ENCODE data around the gene SMKR1. TPM values are rescaled to one million over a fixed set of nuclear protein-coding genes. Genes with fewer than 3 reads are reported as not detected.

SMKR1 gene
- total RNA-seq, 2 experiments from 2014 or later: 1.6 to 2.2 TPM

DNA sequence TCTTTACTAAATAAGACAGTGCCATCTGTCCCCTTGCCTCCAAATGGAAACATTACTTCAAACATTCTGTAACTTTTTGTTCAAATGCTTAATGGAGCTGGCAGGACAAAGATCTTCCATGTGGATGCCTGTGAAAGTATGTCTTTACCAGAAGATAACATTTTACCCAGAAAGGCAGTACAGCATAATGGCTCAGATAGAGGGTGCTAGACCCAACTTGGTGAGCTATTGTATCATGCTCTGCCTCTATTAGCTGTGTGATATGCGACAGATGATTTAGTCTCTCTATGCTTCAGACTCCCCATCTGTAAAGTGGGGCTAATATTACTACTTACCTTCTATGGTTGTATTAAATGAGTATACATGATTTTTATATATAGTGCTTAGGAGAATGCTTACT, 8.8 kb upstream of the SMKR1 start:
- CTCF ChIA-PET: interaction anchor here (1.4 kb wide), 2 partner anchors 126 to 154 kb away, joined by 3 to 4 read pairs; no protein-coding TSS in a partner anchor
- POLR2A ChIA-PET: no interaction called here
- Mint-ChIP-seq H3K27ac (peak overlapping the region; percentile 72), H3K4me1 (peaks cover 50% of the 10 kb centered on the region), H3K9me3 (no peaks in the 10 kb centered on the region), H3K36me3 (ENCODE audit: low read depth) (peaks cover 23% of the 10 kb centered on the region), H3K27me3 (no peaks in the 10 kb centered on the region), H3K4me3 (no peak overlapping the region)
- DNase-seq: no peak

GRCh38 chr7:129494041-129494440, 8.3 kb upstream of the SMKR1 start:
- POLR2A ChIA-PET: no interaction called here
- Mint-ChIP-seq H3K4me3 (no peak overlapping the region), H3K27ac (peak overlapping the region; percentile 72), H3K4me1 (peaks cover 53% of the 10 kb centered on the region), H3K9me3 (no peaks in the 10 kb centered on the region), H3K27me3 (no peaks in the 10 kb centered on the region), H3K36me3 (ENCODE audit: low read depth) (peaks cover 19% of the 10 kb centered on the region)
- CTCF ChIA-PET: interaction anchor here (0.9 to 1.4 kb wide), 3 partner anchors 60 to 154 kb away, joined by 3 to 4 read pairs (median 3); partner anchors contain the start of gene STRIP2
- DNase-seq: peak; percentile 33

- no peaks in the 10 kb centered on the region for H3K9me3 Mint-ChIP-seq
- peaks cover 63% of the 10 kb centered on the region for H3K4me1 Mint-ChIP-seq
- ChIA-PET POLR2A (no interaction called here), CTCF (interaction anchor here (1.5 kb wide), 1 partner anchor 128 kb away, joined by 4 read pairs; no protein-coding TSS in a partner anchor)
- no peak overlapping the region for H3K4me3 Mint-ChIP-seq
- no peaks in the 10 kb centered on the region for H3K27me3 Mint-ChIP-seq
- peak; percentile 24 for DNase-seq
- peaks cover 9% of the 10 kb centered on the region for H3K36me3 Mint-ChIP-seq (ENCODE audit: low read depth)
- peak overlapping the region; percentile 52 for H3K27ac Mint-ChIP-seq
Observed at GRCh38 chr7:129495987-129496386, 6.3 kb upstream of the SMKR1 start.

- Mint-ChIP-seq H3K27ac (peak overlapping the region; percentile 48), H3K4me1 (peaks cover 68% of the 10 kb centered on the region), H3K27me3 (no peaks in the 10 kb centered on the region), H3K36me3 (ENCODE audit: low read depth) (peaks cover 4% of the 10 kb centered on the region), H3K9me3 (no peaks in the 10 kb centered on the region), H3K4me3 (no peak overlapping the region)
- no peak for DNase-seq
- ChIA-PET CTCF (interaction anchor here (1.5 kb wide), 1 partner anchor 129 kb away, joined by 4 read pairs; no protein-coding TSS in a partner anchor), POLR2A (no interaction called here)
Observed at GRCh38 chr7:129496653-129497052, 5.7 kb upstream of the SMKR1 start.

DNA sequence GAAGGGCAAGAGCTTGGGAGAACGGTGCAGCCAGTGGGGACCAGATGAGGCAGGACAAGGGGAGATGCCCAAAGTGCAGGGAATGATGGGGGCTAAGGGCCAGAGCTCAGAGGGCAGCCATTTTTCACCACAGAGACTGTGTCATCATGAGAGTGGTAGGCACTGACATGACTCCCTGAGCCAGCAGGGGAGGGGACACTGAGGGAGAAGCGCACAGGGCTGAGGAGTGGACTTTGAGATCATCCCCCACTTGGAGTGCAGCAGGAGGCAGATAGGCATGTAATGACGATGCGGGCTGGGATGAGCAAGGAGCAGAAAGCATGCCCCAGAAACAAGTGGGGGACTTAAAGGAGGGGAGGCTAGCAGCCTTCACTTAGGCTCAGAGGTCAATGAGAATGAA, 5.2 kb upstream of the SMKR1 start:
- Mint-ChIP-seq H3K9me3 (no peaks in the 10 kb centered on the region), H3K4me1 (peaks cover 69% of the 10 kb centered on the region), H3K36me3 (ENCODE audit: low read depth) (peaks cover 3% of the 10 kb centered on the region), H3K27ac (peak overlapping the region; percentile 48), H3K4me3 (no peak overlapping the region), H3K27me3 (no peaks in the 10 kb centered on the region)
- ChIA-PET CTCF (interaction anchor here (1.5 kb wide), 1 partner anchor 129 kb away, joined by 4 read pairs; no protein-coding TSS in a partner anchor), POLR2A (no interaction called here)
- no peak for DNase-seq

DNA sequence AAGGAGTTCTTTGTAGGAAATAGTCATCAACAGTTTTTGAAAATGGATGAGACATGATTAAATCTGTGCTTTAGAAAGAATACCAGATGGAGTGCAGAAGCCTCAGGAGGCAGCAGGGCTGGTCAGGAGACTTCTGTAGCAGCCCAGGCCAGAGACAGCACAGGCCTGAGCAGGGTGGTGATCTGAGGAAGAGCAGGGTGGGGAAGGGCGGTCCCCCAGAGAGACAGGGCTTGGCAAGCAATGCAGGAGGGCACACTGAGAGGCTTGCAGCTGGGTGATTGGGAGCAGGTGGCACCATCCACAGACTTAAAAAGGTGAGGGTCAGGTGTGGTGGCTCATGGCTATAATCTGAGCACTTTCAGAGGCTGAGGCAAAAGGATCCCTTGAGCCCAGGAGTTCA, 4.3 kb upstream of the SMKR1 start:
- CTCF ChIA-PET: interaction anchor here (1.1 kb wide), 1 partner anchor 25 kb away, joined by 3 read pairs; no protein-coding TSS in a partner anchor
- H3K36me3 Mint-ChIP-seq (ENCODE audit: low read depth): no peaks in the 10 kb centered on the region
- no peaks in the 10 kb centered on the region for H3K27me3 Mint-ChIP-seq
- H3K4me1 Mint-ChIP-seq: peaks cover 61% of the 10 kb centered on the region
- H3K4me3 Mint-ChIP-seq: no peak overlapping the region
- peak overlapping the region; percentile 48 for H3K27ac Mint-ChIP-seq
- DNase-seq: no peak
- POLR2A ChIA-PET: no interaction called here
- no peaks in the 10 kb centered on the region for H3K9me3 Mint-ChIP-seq

GRCh38 chr7:129499999-129500398, 2.3 kb upstream of the SMKR1 start:
- ChIA-PET POLR2A (interaction anchor here (0.7 to 1.0 kb wide), 2 partner anchors 66 to 132 kb away, joined by 3 read pairs; partner anchors contain the start of gene STRIP2), CTCF (interaction anchor here (2.6 kb wide), 1 partner anchor 132 kb away, joined by 11 read pairs; no protein-coding TSS in a partner anchor)
- Mint-ChIP-seq H3K27ac (no peak overlapping the region), H3K4me1 (peaks cover 50% of the 10 kb centered on the region), H3K36me3 (ENCODE audit: low read depth) (no peaks in the 10 kb centered on the region), H3K9me3 (no peaks in the 10 kb centered on the region), H3K27me3 (no peaks in the 10 kb centered on the region), H3K4me3 (no peak overlapping the region)
- peak; percentile 24 for DNase-seq

- Mint-ChIP-seq H3K4me1 (peaks cover 31% of the 10 kb centered on the region), H3K27me3 (no peaks in the 10 kb centered on the region), H3K9me3 (no peaks in the 10 kb centered on the region), H3K36me3 (ENCODE audit: low read depth) (no peaks in the 10 kb centered on the region), H3K27ac (no peak overlapping the region), H3K4me3 (peak overlapping the region; percentile 75)
- CTCF ChIA-PET: interaction anchor here (0.7 kb wide), 1 partner anchor 19 kb away, joined by 3 read pairs; no protein-coding TSS in a partner anchor
- no peak for DNase-seq
- POLR2A ChIA-PET: interaction anchor here (1.0 to 1.1 kb wide), 2 partner anchors 69 to 322 kb away, joined by 3 read pairs; partner anchors contain the start of gene STRIP2
Observed at GRCh38 chr7:129502708-129503685, 666 bp downstream of the SMKR1 start.

DNA sequence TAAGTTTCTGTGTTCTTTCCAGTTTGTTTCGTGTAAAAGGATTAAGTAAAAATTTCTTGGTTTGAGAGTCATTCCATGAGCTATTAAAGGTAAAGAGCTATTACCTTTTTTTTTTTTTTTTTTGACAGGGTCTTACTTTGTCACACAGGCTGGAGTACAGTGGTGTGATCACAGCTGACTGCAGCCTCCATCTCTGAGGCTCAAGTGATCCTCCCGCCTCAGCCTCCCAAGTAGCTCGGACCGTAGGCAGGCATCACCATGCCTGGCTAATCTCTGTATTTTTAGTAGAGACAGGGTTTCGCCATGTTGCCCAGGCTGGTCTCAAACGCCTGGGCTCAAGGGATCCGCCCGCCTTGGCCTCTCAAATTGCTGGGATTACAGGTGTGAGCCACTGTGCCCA, 1.4 kb downstream of the SMKR1 start:
- CTCF ChIA-PET: no interaction called here
- H3K36me3 Mint-ChIP-seq (ENCODE audit: low read depth): no peaks in the 10 kb centered on the region
- H3K4me3 Mint-ChIP-seq: peak overlapping the region; percentile 75
- no peaks in the 10 kb centered on the region for H3K9me3 Mint-ChIP-seq
- H3K27me3 Mint-ChIP-seq: no peaks in the 10 kb centered on the region
- H3K4me1 Mint-ChIP-seq: peaks cover 28% of the 10 kb centered on the region
- POLR2A ChIA-PET: interaction anchor here (1.0 kb wide), 1 partner anchor 322 kb away, joined by 3 read pairs; no protein-coding TSS in a partner anchor
- no peak for DNase-seq
- no peak overlapping the region for H3K27ac Mint-ChIP-seq

- no peaks in the 10 kb centered on the region for H3K36me3 Mint-ChIP-seq (ENCODE audit: low read depth)
- no peaks in the 10 kb centered on the region for H3K9me3 Mint-ChIP-seq
- POLR2A ChIA-PET: no interaction called here
Observed at GRCh38 chr7:129512192-129512591, 9.9 kb downstream of the SMKR1 start.

DNA sequence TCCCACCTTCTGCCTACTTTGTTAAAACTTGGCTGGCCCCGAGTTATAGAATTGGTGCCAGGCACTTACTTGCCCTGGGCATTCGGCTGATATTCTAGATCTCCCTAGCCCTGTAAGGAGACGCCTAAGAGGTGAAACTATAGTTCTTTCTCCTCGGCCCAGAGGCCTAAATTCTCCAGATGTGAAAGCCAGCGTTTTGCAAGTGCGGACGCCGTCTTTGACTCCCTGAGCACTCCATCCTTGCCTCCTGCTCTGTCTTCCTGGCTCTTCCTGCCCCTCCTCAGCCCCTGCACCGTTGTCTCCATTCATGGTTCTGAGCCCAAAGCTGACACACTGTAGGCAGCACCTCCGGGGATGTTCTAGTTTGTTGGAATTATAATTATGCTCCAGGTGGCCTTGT, 11.2 kb downstream of the SMKR1 start:
- DNase-seq: no peak
- ChIA-PET POLR2A (interaction anchor here (1.0 kb wide), 1 partner anchor 9 kb away, joined by 3 read pairs; no protein-coding TSS in a partner anchor), CTCF (no interaction called here)
- Mint-ChIP-seq H3K27me3 (peaks cover 7% of the 10 kb centered on the region), H3K27ac (no peak overlapping the region), H3K4me1 (no peaks in the 10 kb centered on the region), H3K36me3 (ENCODE audit: low read depth) (no peaks in the 10 kb centered on the region), H3K4me3 (no peak overlapping the region), H3K9me3 (no peaks in the 10 kb centered on the region)

More at GRCh38 chr7:129512192-129512591, 9.9 kb downstream of the SMKR1 start:
- Mint-ChIP-seq H3K27ac (no peak overlapping the region), H3K27me3 (peaks cover 2% of the 10 kb centered on the region), H3K4me1 (peaks cover 5% of the 10 kb centered on the region), H3K4me3 (no peak overlapping the region)
- CTCF ChIA-PET: no interaction called here
- DNase-seq: no peak

GRCh38 chr7:129514683-129515082, 12.4 kb downstream of the SMKR1 start:
- CTCF ChIA-PET: interaction anchor here (0.5 kb wide), 1 partner anchor 553 kb away, joined by 3 read pairs; no protein-coding TSS in a partner anchor
- peaks cover 7% of the 10 kb centered on the region for H3K27me3 Mint-ChIP-seq

GRCh38 chr7:129515381-129515780, 13.1 kb downstream of the SMKR1 start:
- no peak overlapping the region for H3K27ac Mint-ChIP-seq
- no peaks in the 10 kb centered on the region for H3K9me3 Mint-ChIP-seq
- H3K27me3 Mint-ChIP-seq: peaks cover 7% of the 10 kb centered on the region
- no peak for DNase-seq
- POLR2A ChIA-PET: no interaction called here
- no peaks in the 10 kb centered on the region for H3K4me1 Mint-ChIP-seq
- CTCF ChIA-PET: interaction anchor here (0.6 kb wide), 1 partner anchor 499 kb away, joined by 3 read pairs; no protein-coding TSS in a partner anchor
- no peak overlapping the region for H3K4me3 Mint-ChIP-seq
- no peaks in the 10 kb centered on the region for H3K36me3 Mint-ChIP-seq (ENCODE audit: low read depth)

More at GRCh38 chr7:129514683-129515082, 12.4 kb downstream of the SMKR1 start:
- Mint-ChIP-seq H3K4me3 (no peak overlapping the region), H3K4me1 (no peaks in the 10 kb centered on the region), H3K9me3 (no peaks in the 10 kb centered on the region), H3K36me3 (ENCODE audit: low read depth) (no peaks in the 10 kb centered on the region), H3K27ac (no peak overlapping the region)
- no peak for DNase-seq
- POLR2A ChIA-PET: no interaction called here

All from activated CD4-positive, alpha-beta memory T cell treated with anti-CD3 and anti-CD28 coated beads, Interleukin-2, amount 10 ng/mL, durations not matched to agents 7 days and 5 days (primary cell).